ENCODE results near the gene SGPP1. TPM values are rescaled to one million over a fixed set of nuclear protein-coding genes. Genes with fewer than 3 reads are reported as not detected.

The SGPP1 gene
- total and polyA plus RNA-seq, 2 of the 8 experiments (the other 6 are each of a cell fraction or from before 2014, with no cell fraction given): 5.7 to 8.1 TPM

DNA sequence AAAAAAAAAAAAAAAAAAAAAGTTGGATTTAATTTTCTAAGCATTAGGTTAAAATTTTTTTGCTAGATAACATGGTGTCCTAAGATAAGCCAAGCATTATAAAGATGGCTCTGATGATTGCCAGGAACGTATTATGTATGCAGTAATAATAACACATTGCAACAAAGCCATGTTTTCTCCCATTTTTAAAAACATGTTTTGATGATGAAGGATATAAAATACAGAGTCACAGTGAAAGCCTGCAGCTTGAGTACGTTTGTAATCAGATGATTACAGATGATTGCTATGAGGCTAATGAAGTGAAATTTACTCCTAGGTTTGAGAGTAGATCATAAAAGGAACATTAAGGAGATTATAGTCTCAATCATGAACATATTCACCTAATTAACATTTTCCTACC is 72.9 kb downstream of the SGPP1 start:
- POLR2A ChIA-PET (ENCODE audit: partially characterized antibody): no interaction called here
- TF ChIP-seq KDM1A (IDR thresholded peaks at IDR 0.05; ENCODE audit: borderline replicate concordance, low read length) (no peak), USF2 (IDR thresholded peaks at IDR 0.05; ENCODE audit: low read length) (no peak), KDM5A (IDR thresholded peaks at IDR 0.05; ENCODE audit: low read length) (no peak), TAF1 (IDR thresholded peaks at IDR 0.05; ENCODE audit: low read depth, low read length) (no peak), NANOG (IDR thresholded peaks at IDR 0.05; ENCODE audit: insufficient read depth, low read depth, low read length, poor library complexity, severe bottlenecking) (no peak), RAD21 (IDR thresholded peaks at IDR 0.05 in 1 of 2, conservative IDR thresholded peaks at IDR 0.05 in 1 of 2; ENCODE audit: low read depth in 2 of 2, low read length in 2 of 2) (no peak)
- no peaks in the 10 kb centered on the region for H3K27me3 ChIP-seq (replicated peaks in 1 of 4; ENCODE audit: control insufficient read depth in 3 of 4, extremely low read depth in 1 of 4, insufficient read depth in 3 of 4, low read length in 3 of 4)
- H2BK20ac ChIP-seq (ENCODE audit: low read length): no peak overlapping the region
- no peak overlapping the region for H2AFZ ChIP-seq (ENCODE audit: low read length)
- H3K4me3 ChIP-seq (ENCODE audit: extremely low read depth in 1 of 4, insufficient read depth in 2 of 4, low read depth in 3 of 4, low read length in 4 of 4): no peak overlapping the region
- no peak overlapping the region for H3K14ac ChIP-seq (ENCODE audit: insufficient read length)
- no peak overlapping the region for H3K18ac ChIP-seq (ENCODE audit: extremely low read depth, low read length)
- H3K36me3 ChIP-seq (ENCODE audit: control insufficient read depth in 2 of 4, insufficient read depth in 4 of 4, low read length in 3 of 4): no peaks in the 10 kb centered on the region
- no peak overlapping the region for H3K23ac ChIP-seq (ENCODE audit: insufficient read length)
- H2AK5ac ChIP-seq (ENCODE audit: low read depth, low read length): no peak overlapping the region
- H3K23me2 ChIP-seq (ENCODE audit: low read depth, low read length): no peaks in the 10 kb centered on the region
- FAIRE-seq (no peak), DNase-seq (ENCODE audit: low read depth in 1 of 2, low spot score in 2 of 2) (no peak)
- H3K4ac ChIP-seq (replicated peaks; ENCODE audit: insufficient read length, low read depth, low read length): no peak overlapping the region
- 87% methylated on average over 2 of the region's 2 CpGs; no CpG with 5 or more reads in 1 of the 2 experiments for WGBS, 2 experiments (ENCODE audit: extremely low coverage in 1 of 2, insufficient coverage in 1 of 2, insufficient read length in 1 of 2, insufficient replicate concordance in 2 of 2, low coverage in 1 of 2, low lambda C conversion rate in 2 of 2, missing lambda C conversion rate in 1 of 2)
- H3K27ac ChIP-seq (ENCODE audit: low read depth, low read length): no peak overlapping the region
- H3K4me2 ChIP-seq (ENCODE audit: insufficient read depth in 1 of 2, low read depth in 2 of 2, low read length in 2 of 2): no peak overlapping the region
- H2BK12ac ChIP-seq (ENCODE audit: low read depth, low read length): no peak overlapping the region
- H4K8ac ChIP-seq (ENCODE audit: extremely low read depth, insufficient read depth, low read length): no peak overlapping the region
- no peaks in the 10 kb centered on the region for H3K9me3 ChIP-seq (ENCODE audit: insufficient read depth in 2 of 2, low read depth in 1 of 2, low read length in 1 of 2)
- H4K5ac ChIP-seq (ENCODE audit: insufficient read length, low read depth, low read length): no peak overlapping the region
- no peak overlapping the region for H2BK120ac ChIP-seq (replicated peaks; ENCODE audit: low read depth, low read length)
- no peaks in the 10 kb centered on the region for H3K79me1 ChIP-seq (ENCODE audit: low read depth, low read length)
- H3K79me2 ChIP-seq (ENCODE audit: control insufficient read depth in 1 of 2, insufficient read depth in 2 of 2, low read length in 2 of 2): no peaks in the 10 kb centered on the region
- CTCF ChIA-PET (ENCODE audit: partially characterized antibody): interaction anchor here (0.6 to 0.7 kb wide), 3 partner anchors 21 to 634 kb away, joined by 3 read pairs; no protein-coding TSS in a partner anchor
- H3K56ac ChIP-seq (replicated peaks; ENCODE audit: insufficient read length, low read depth, low read length): no peak overlapping the region
- no peak overlapping the region for H2BK15ac ChIP-seq (ENCODE audit: low read length)
- H4K20me1 ChIP-seq (replicated peaks in 1 of 2; ENCODE audit: control insufficient read depth in 1 of 2, insufficient read depth in 2 of 2, low read length in 2 of 2): no peaks in the 10 kb centered on the region
- no peaks in the 10 kb centered on the region for H3K4me1 ChIP-seq (replicated peaks in 1 of 4; ENCODE audit: control insufficient read depth in 3 of 4, insufficient read depth in 4 of 4, low read length in 3 of 4)
- no peak overlapping the region for H4K91ac ChIP-seq (replicated peaks; ENCODE audit: insufficient read length, low read length)
- no peak overlapping the region for H2BK5ac ChIP-seq (ENCODE audit: low read depth, low read length)
- H3K9ac ChIP-seq (replicated peaks in 1 of 4; ENCODE audit: extremely low read depth in 1 of 4, low read depth in 3 of 4, low read length in 3 of 4): no peak overlapping the region
